Activated CD4-positive, alpha-beta memory T cell treated with anti-CD3 and anti-CD28 coated beads, Interleukin-2, amount 10 ng/mL, durations not matched to agents 7 days and 5 days (primary cell): Measurements from ENCODE around the gene MARS1. TPM values are rescaled to one million over a fixed set of nuclear protein-coding genes. Genes with fewer than 3 reads are reported as not detected.
"Not testable (repeated sequence)": the region's sequence is repeated elsewhere in the genome, so short reads cannot be mapped to it uniquely, and the experiment has no call there.

Source experiments
- CTCF ChIA-PET: fragments of 350-600 bp; sonication (Branson Sonifier 250); formaldehyde crosslinking; loops from one replicate; lab custom pipeline; 2021; ENCODE audit warnings: antibody characterized with exemption, inconsistent platforms; lab: Charles Lee
- POLR2A ChIA-PET: fragments of 350-600 bp; sonication (Branson Sonifier 250); formaldehyde crosslinking; loops from one replicate; lab custom pipeline; 2021; ENCODE audit warnings: antibody characterized with exemption; lab: Charles Lee
- DNase-seq: peaks from one replicate; pipeline ENCODE4 v3.0.0-alpha.2; 2020
- H3K27ac Mint-ChIP-seq: one replicate; pipeline ENCODE4 v1.8.0; 2021; ENCODE audit warnings: mild to moderate bottlenecking, mixed read lengths
- H3K27me3 Mint-ChIP-seq: one replicate; pipeline ENCODE4 v1.8.0; 2021; ENCODE audit warnings: mixed read lengths
- H3K36me3 Mint-ChIP-seq: one replicate; pipeline ENCODE4 v1.8.0; 2021; ENCODE audit warnings: low read depth, mixed read lengths
- H3K4me1 Mint-ChIP-seq: one replicate; pipeline ENCODE4 v1.8.0; 2021; ENCODE audit warnings: mixed read lengths
- H3K4me3 Mint-ChIP-seq: one replicate; pipeline ENCODE4 v1.8.0; 2021; ENCODE audit warnings: mild to moderate bottlenecking, mixed read lengths
- H3K9me3 Mint-ChIP-seq: one replicate; pipeline ENCODE4 v1.8.0; 2021; ENCODE audit warnings: mixed read lengths
- total RNA-seq, 2 experiments: library from RNA; stranded (reverse); gene quantifications; one replicate each; pipeline ENCODE4 v1.2.3, GENCODE V29; 2021

The MARS1 gene
- total RNA-seq: 100 to 1,000 TPM; 262 to 282 TPM

GRCh38 chr12:57487597-57488401, at the start of gene MARS1:
Gene MARS1, plus strand, starts transcription at chr12:57488068. Its CDS starts 23 bp downstream, at chr12:57488091.
- Mint-ChIP-seq H3K4me3 (peak within 1 kb of the TSS; percentile 86), H3K27ac (peak within 1 kb of the TSS; percentile 78), H3K9me3 (no peaks in the 10 kb centered on the region), H3K4me1 (peaks cover 39% of the 10 kb centered on the region), H3K27me3 (no peaks in the 10 kb centered on the region), H3K36me3 (peaks cover 48% of the 10 kb centered on the region)
- ChIA-PET CTCF (interaction anchor here (3.5 to 5.5 kb wide), 2 partner anchors 11 to 28 kb away, joined by 16 to 42 read pairs; partner anchors contain the start of gene GLI1), POLR2A (interaction anchor here (1.1 to 6.9 kb wide), 8 partner anchors 9 to 57 kb away, joined by 3 to 47 read pairs (median 6); partner anchors contain the start of genes ARHGAP9 and DDIT3)
- peak; percentile 95 for DNase-seq

GRCh38 chr12:57438400-57438799, 49.5 kb upstream of the MARS1 start:
- no peak for DNase-seq
- Mint-ChIP-seq H3K36me3 (peaks cover 4% of the 10 kb centered on the region), H3K4me1 (peaks cover 6% of the 10 kb centered on the region), H3K9me3 (peaks cover 11% of the 10 kb centered on the region), H3K27ac (no peak overlapping the region), H3K27me3 (peaks cover 10% of the 10 kb centered on the region), H3K4me3 (no peak overlapping the region)
- ChIA-PET CTCF (interaction anchor here (0.6 to 1.0 kb wide), 2 partner anchors 14 to 131 kb away, joined by 3 to 4 read pairs; no protein-coding TSS in a partner anchor), POLR2A (interaction anchor here (0.6 kb wide), 1 partner anchor 28 kb away, joined by 4 read pairs; no protein-coding TSS in a partner anchor)

GRCh38 chr12:57439762-57440266, 48.1 kb upstream of the MARS1 start:
- H3K27ac Mint-ChIP-seq: no peak overlapping the region
- H3K9me3 Mint-ChIP-seq: peaks cover 11% of the 10 kb centered on the region
- CTCF ChIA-PET: interaction anchor here (3.1 kb wide), 1 partner anchor 13 kb away, joined by 13 read pairs; no protein-coding TSS in a partner anchor
- peaks cover 4% of the 10 kb centered on the region for H3K36me3 Mint-ChIP-seq
- no peak for DNase-seq
- H3K4me3 Mint-ChIP-seq: no peak overlapping the region
- POLR2A ChIA-PET: no interaction called here
- peaks cover 10% of the 10 kb centered on the region for H3K27me3 Mint-ChIP-seq
- H3K4me1 Mint-ChIP-seq: peaks cover 6% of the 10 kb centered on the region

- H3K4me3 Mint-ChIP-seq, DNase-seq, H3K4me1 Mint-ChIP-seq, H3K27ac Mint-ChIP-seq, H3K36me3 Mint-ChIP-seq, POLR2A ChIA-PET: not testable (repeated sequence)
- Mint-ChIP-seq H3K27me3 (peaks cover 11% of the 10 kb centered on the region), H3K9me3 (peaks cover 11% of the 10 kb centered on the region)
- CTCF ChIA-PET: interaction anchor here (0.9 to 3.1 kb wide), 2 partner anchors 11 to 18 kb away, joined by 5 to 13 read pairs; partner anchors contain the start of gene GLI1
Observed at GRCh38 chr12:57441393-57441792, 46.5 kb upstream of the MARS1 start.

GRCh38 chr12:57441846-57442427, 45.9 kb upstream of the MARS1 start:
- H3K36me3 Mint-ChIP-seq: peaks cover 4% of the 10 kb centered on the region
- peaks cover 3% of the 10 kb centered on the region for H3K4me1 Mint-ChIP-seq
- H3K9me3 Mint-ChIP-seq: peaks cover 11% of the 10 kb centered on the region
- CTCF ChIA-PET: interaction anchor here (0.9 to 3.1 kb wide), 3 partner anchors 11 to 17 kb away, joined by 5 to 13 read pairs (median 6); partner anchors contain the start of gene GLI1
- no peak overlapping the region for H3K4me3 Mint-ChIP-seq
- POLR2A ChIA-PET: no interaction called here
- no peak overlapping the region for H3K27ac Mint-ChIP-seq
- peaks cover 11% of the 10 kb centered on the region for H3K27me3 Mint-ChIP-seq
- no peak for DNase-seq

GRCh38 chr12:57444337-57444736, 43.5 kb upstream of the MARS1 start:
- not testable (repeated sequence) for H3K4me3 Mint-ChIP-seq, H3K36me3 Mint-ChIP-seq, H3K27ac Mint-ChIP-seq, H3K27me3 Mint-ChIP-seq, DNase-seq, H3K4me1 Mint-ChIP-seq
- POLR2A ChIA-PET: interaction anchor here (1.0 kb wide), 1 partner anchor 14 kb away, joined by 5 read pairs; no protein-coding TSS in a partner anchor
- CTCF ChIA-PET: interaction anchor here (1.5 kb wide), 1 partner anchor 14 kb away, joined by 7 read pairs; no protein-coding TSS in a partner anchor
- peaks cover 11% of the 10 kb centered on the region for H3K9me3 Mint-ChIP-seq

GRCh38 chr12:57444744-57445143, 43.1 kb upstream of the MARS1 start:
- Mint-ChIP-seq H3K27me3 (peaks cover 6% of the 10 kb centered on the region), H3K36me3 (peaks cover 4% of the 10 kb centered on the region), H3K27ac (no peak overlapping the region), H3K4me3 (no peak overlapping the region), H3K4me1 (peaks cover 3% of the 10 kb centered on the region), H3K9me3 (peaks cover 11% of the 10 kb centered on the region)
- CTCF ChIA-PET: interaction anchor here (0.9 to 1.5 kb wide), 2 partner anchors 14 kb away, joined by 3 to 7 read pairs; no protein-coding TSS in a partner anchor
- POLR2A ChIA-PET: interaction anchor here (1.0 kb wide), 1 partner anchor 15 kb away, joined by 5 read pairs; no protein-coding TSS in a partner anchor
- no peak for DNase-seq

- Mint-ChIP-seq H3K36me3 (no peaks in the 10 kb centered on the region), H3K4me3 (no peak overlapping the region), H3K27ac (no peak overlapping the region), H3K27me3 (peaks cover 2% of the 10 kb centered on the region), H3K4me1 (peaks cover 3% of the 10 kb centered on the region), H3K9me3 (peaks cover 7% of the 10 kb centered on the region)
- ChIA-PET CTCF (interaction anchor here (0.6 to 1.7 kb wide), 3 partner anchors 12 to 26 kb away, joined by 3 to 4 read pairs (median 3); partner anchors contain the start of gene GLI1), POLR2A (no interaction called here)
- DNase-seq: no peak
Observed at GRCh38 chr12:57446292-57446960, 41.4 kb upstream of the MARS1 start.

GRCh38 chr12:57448669-57449068, 39.2 kb upstream of the MARS1 start:
- Mint-ChIP-seq H3K4me3 (no peak overlapping the region), H3K4me1 (peaks cover 7% of the 10 kb centered on the region)
- POLR2A ChIA-PET: no interaction called here

GRCh38 chr12:57449375-57449774, 38.5 kb upstream of the MARS1 start:
- H3K4me1 Mint-ChIP-seq: peaks cover 8% of the 10 kb centered on the region
- no peaks in the 10 kb centered on the region for H3K36me3 Mint-ChIP-seq
- H3K4me3 Mint-ChIP-seq: no peak overlapping the region
- no peak for DNase-seq
- POLR2A ChIA-PET: no interaction called here
- H3K9me3 Mint-ChIP-seq: no peaks in the 10 kb centered on the region
- H3K27me3 Mint-ChIP-seq: peaks cover 3% of the 10 kb centered on the region
- H3K27ac Mint-ChIP-seq: no peak overlapping the region
- CTCF ChIA-PET: interaction anchor here (1.8 kb wide), 1 partner anchor 10 kb away, joined by 5 read pairs; no protein-coding TSS in a partner anchor

More at GRCh38 chr12:57448669-57449068, 39.2 kb upstream of the MARS1 start:
- CTCF ChIA-PET: interaction anchor here (1.8 kb wide), 1 partner anchor 10 kb away, joined by 5 read pairs; no protein-coding TSS in a partner anchor
- DNase-seq: no peak
- no peak overlapping the region for H3K27ac Mint-ChIP-seq
- H3K9me3 Mint-ChIP-seq: no peaks in the 10 kb centered on the region
- peaks cover 3% of the 10 kb centered on the region for H3K27me3 Mint-ChIP-seq
- H3K36me3 Mint-ChIP-seq: no peaks in the 10 kb centered on the region

- CTCF ChIA-PET: interaction anchor here (0.6 to 7.1 kb wide), 3 partner anchors 9 to 141 kb away, joined by 3 to 106 read pairs (median 12); partner anchors contain the start of gene GLI1
Observed at GRCh38 chr12:57450057-57450456, 37.8 kb upstream of the MARS1 start.

More at GRCh38 chr12:57450057-57450456, 37.8 kb upstream of the MARS1 start:
- no peaks in the 10 kb centered on the region for H3K9me3 Mint-ChIP-seq
- no peak overlapping the region for H3K27ac Mint-ChIP-seq
- peaks cover 2% of the 10 kb centered on the region for H3K27me3 Mint-ChIP-seq
- H3K36me3 Mint-ChIP-seq: no peaks in the 10 kb centered on the region
- POLR2A ChIA-PET: no interaction called here
- H3K4me3 Mint-ChIP-seq: no peak overlapping the region
- no peak for DNase-seq
- peaks cover 9% of the 10 kb centered on the region for H3K4me1 Mint-ChIP-seq
